Spleen (tissue), 7 donors: ENCODE measurements around the gene CMTM8.
A peak's percentile ranks its signal among the peaks of the same experiment; 100 is the strongest.

Experiments
- CTCF ChIP-seq, 11 experiments: fragments of 200-600 bp in 7 of 11; fragments of 450-650 bp in 4 of 11; sonication (generic) in 4 of 11; IDR thresholded peaks in 8 of 11; conservative IDR thresholded peaks in 3 of 11; 1 replicate in 7 of 11; 2 replicates in 4 of 11; pipeline versions ENCODE4 v1.4.0 to v1.8.0; 2016 to 2021; ENCODE audit warnings: antibody characterized with exemption in 11 of 11, inconsistent platforms in 4 of 11, mild to moderate bottlenecking in 1 of 11
- POLR2A ChIP-seq, 3 donors: fragments of 450-650 bp; IDR thresholded peaks; one replicate each; pipeline ENCODE4 v1.5.1; 2017; ENCODE audit warnings: antibody characterized with exemption in 3 of 3, mild to moderate bottlenecking in 1 of 3
- POLR2AphosphoS5 ChIP-seq, 3 donors: sonication (generic); formaldehyde crosslinking; IDR thresholded peaks; one replicate each; pipeline ENCODE4 v1.5.1; 2017; ENCODE audit warnings: antibody characterized with exemption in 3 of 3
- donor health status: DM: no; HTN: no; CAD: no; lungs with moderate emphysema.
- donor health status: DM: no; HTN: no; CAD: no.
- donor health status: DM: no; HTN: no; CAD: no.

GRCh38 chr3:32392536-32393302 is 154.2 kb downstream of the CMTM8 start:
- TF ChIP-seq CTCF (IDR thresholded peaks at IDR 0.05 in 8 of 11, conservative IDR thresholded peaks at IDR 0.05 in 3 of 11), result no peak
- peak in 2 of 3 donors; percentile 6 to 47 for TF ChIP-seq POLR2AphosphoS5 (IDR thresholded peaks at IDR 0.05)
- TF ChIP-seq POLR2A (IDR thresholded peaks at IDR 0.05), result no peak
